BJ (cell line): ENCODE measurements around the gene DNAH10. TPM values are rescaled to one million over a fixed set of nuclear protein-coding genes. Genes with fewer than 3 reads are reported as not detected.

Experiments
- CTCF ChIA-PET: fragments of 350-600 bp; formaldehyde crosslinking; extraction: SDS; loops from one replicate; lab custom pipeline; 2021; ENCODE audit warnings: antibody characterized with exemption, inconsistent platforms; lab: Yijun Ruan, JAX
- POLR2A ChIA-PET: fragments of 300-600 bp; sonication (Branson Sonifier 250); formaldehyde crosslinking; extraction: SDS; loops from one replicate; lab custom pipeline; 2021; ENCODE audit warnings: antibody characterized with exemption; lab: Charles Lee
- DNase-seq: peaks from one replicate; pipeline ENCODE4 v3.0.0-alpha.2; 2011; ENCODE audit warnings: low read depth
- H3K27me3 ChIP-seq: 2 replicates; pipeline ENCODE4 v1.6.0; 2011; ENCODE audit warnings: low read length; ENCODE audit not compliant: control insufficient read depth, insufficient read depth
- H3K36me3 ChIP-seq: 2 replicates; pipeline ENCODE4 v1.5.1; 2011; ENCODE audit warnings: low read length; ENCODE audit not compliant: control insufficient read depth, insufficient read depth
- H3K4me3 ChIP-seq: 2 replicates; pipeline ENCODE4 v1.5.1; 2011; ENCODE audit warnings: low read depth, mild to moderate bottlenecking, control low read depth, low read length
- polyA plus RNA-seq: library from polyadenylated mRNA; depleted of rRNA; stranded (reverse); fragments of >200 nt; gene quantifications from 2 replicates; pipeline ENCODE4 v1.2.3, GENCODE V29; 2011
- TF ChIP-seq, protein P1 (sequence below): IDR thresholded peaks from 2 replicates; pipeline ENCODE4 v1.5.1; 2011; ENCODE audit warnings: low read depth, mild to moderate bottlenecking, control low read depth, inconsistent platforms, low read length, moderate library complexity; ENCODE audit not compliant: insufficient read depth

Gene DNAH10
- polyA plus RNA-seq, 1 experiment = 0.61 TPM

DNA sequence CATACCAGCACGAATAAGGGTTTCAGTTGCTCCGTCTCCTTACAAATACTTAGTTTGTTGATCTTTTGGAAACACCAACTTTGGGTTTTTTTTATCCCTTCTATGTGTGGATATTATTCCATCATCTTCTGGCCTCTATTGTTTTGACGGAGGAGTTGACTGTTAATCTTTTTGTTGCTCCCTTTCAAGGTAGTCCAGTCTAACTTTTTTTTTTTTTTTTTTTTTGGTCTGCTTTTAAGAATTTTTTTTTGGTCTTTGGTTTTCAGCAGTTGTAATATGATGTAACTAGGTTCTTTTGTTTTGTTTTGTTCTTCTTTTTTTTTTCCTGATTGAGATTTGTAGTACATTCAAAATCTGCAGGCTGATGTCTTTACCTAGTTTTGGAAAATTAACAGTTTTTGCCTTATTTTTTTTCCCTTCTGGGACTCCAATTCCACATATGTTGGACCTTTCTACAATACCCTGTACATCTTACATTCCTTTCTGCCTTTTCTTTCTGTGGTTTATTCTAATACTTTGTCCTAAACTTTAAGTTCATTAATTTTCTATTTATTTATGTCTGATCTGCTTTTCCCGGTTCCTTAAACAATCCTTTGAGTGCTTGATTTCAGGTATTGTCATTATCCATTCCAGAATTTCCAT, 54.9 kb downstream of the DNAH10 start:
- ChIA-PET POLR2A (no interaction called here), CTCF (no interaction called here)
- no peaks in the 10 kb centered on the region for H3K36me3 ChIP-seq
- no peak for DNase-seq
- TF ChIP-seq, protein P1, sequence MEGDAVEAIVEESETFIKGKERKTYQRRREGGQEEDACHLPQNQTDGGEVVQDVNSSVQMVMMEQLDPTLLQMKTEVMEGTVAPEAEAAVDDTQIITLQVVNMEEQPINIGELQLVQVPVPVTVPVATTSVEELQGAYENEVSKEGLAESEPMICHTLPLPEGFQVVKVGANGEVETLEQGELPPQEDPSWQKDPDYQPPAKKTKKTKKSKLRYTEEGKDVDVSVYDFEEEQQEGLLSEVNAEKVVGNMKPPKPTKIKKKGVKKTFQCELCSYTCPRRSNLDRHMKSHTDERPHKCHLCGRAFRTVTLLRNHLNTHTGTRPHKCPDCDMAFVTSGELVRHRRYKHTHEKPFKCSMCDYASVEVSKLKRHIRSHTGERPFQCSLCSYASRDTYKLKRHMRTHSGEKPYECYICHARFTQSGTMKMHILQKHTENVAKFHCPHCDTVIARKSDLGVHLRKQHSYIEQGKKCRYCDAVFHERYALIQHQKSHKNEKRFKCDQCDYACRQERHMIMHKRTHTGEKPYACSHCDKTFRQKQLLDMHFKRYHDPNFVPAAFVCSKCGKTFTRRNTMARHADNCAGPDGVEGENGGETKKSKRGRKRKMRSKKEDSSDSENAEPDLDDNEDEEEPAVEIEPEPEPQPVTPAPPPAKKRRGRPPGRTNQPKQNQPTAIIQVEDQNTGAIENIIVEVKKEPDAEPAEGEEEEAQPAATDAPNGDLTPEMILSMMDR = no peak
- H3K27me3 ChIP-seq = no peaks in the 10 kb centered on the region
- H3K4me3 ChIP-seq = no peak overlapping the region

DNA sequence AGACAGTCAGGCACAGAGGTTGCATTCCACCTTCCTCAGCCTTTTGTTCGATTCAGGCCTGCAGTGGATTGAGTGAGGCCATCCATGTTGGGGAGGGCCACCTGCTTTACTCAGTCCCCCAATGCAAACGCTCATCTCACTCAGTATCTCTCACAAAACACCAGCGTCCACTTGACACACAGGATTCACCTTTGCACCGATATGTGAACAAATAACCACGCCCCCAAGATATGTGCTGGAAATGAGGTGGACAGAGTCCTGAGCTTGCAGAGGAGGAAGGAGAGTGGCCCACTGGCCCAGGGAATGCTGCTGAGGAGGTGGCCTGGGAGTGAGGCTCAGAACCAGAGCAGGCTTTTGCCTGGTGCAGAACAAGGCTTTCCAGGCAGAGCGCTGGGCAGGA, 60.7 kb downstream of the DNAH10 start:
- Histone ChIP-seq H3K27me3 (peaks cover 9% of the 10 kb centered on the region), H3K4me3 (no peak overlapping the region), H3K36me3 (no peaks in the 10 kb centered on the region)
- POLR2A ChIA-PET = no interaction called here
- TF ChIP-seq, protein P1 = no peak
- DNase-seq = no peak
- CTCF ChIA-PET = no interaction called here

DNA sequence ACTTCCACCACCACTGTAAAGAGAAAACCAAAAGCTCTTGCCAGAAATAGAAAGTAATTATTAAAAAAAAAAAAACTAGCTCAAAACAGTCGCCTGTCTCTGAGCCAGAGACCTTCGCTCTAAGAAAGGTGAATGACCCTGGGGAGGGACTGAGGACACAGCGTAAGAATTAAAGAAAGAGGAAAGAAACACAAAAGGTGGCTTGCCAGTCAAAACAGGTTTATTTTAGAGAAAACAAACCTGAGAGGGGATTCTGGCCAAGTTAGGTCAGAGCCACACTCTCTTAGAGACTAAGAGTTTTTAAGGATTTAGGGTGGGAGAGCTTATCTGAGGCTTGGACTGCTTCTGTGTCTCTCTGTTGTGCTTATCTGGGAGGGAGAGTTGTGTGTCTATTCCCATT, 66.0 kb downstream of the DNAH10 start:
- ChIA-PET POLR2A (no interaction called here), CTCF (interaction anchor here (0.6 kb wide), 1 partner anchor 21 kb away, joined by 3 read pairs; no protein-coding TSS in a partner anchor)
- H3K27me3 ChIP-seq = peaks cover 9% of the 10 kb centered on the region
- TF ChIP-seq, protein P1 = no peak
- H3K4me3 ChIP-seq = no peak overlapping the region
- DNase-seq = no peak
- no peaks in the 10 kb centered on the region for H3K36me3 ChIP-seq

GRCh38 chr12:123828854-123829547, 66.9 kb downstream of the DNAH10 start:
- CTCF ChIA-PET = no interaction called here
- POLR2A ChIA-PET = no interaction called here
- TF ChIP-seq, protein P1 = no peak
- Histone ChIP-seq H3K36me3 (no peaks in the 10 kb centered on the region), H3K4me3 (no peak overlapping the region), H3K27me3 (peaks cover 9% of the 10 kb centered on the region)
- DNase-seq = no peak

GRCh38 chr12:123829561-123829960, 67.5 kb downstream of the DNAH10 start:
- peaks cover 7% of the 10 kb centered on the region for H3K27me3 ChIP-seq
- POLR2A ChIA-PET = no interaction called here
- no peak for DNase-seq

More at GRCh38 chr12:123829561-123829960, 67.5 kb downstream of the DNAH10 start:
- TF ChIP-seq, protein P1 = no peak
- H3K4me3 ChIP-seq = no peak overlapping the region
- no peaks in the 10 kb centered on the region for H3K36me3 ChIP-seq
- CTCF ChIA-PET = no interaction called here
